ENCODE data around the gene NDST3.

The NDST3 gene

GRCh38 chr4:117996891-117997290 is 37.4 kb upstream of the NDST3 start:
- Histone ChIP-seq H3K79me2 (ENCODE audit: insufficient read depth, low read length) (no peaks in the 10 kb centered on the region), H3K27ac (ENCODE audit: low read length) (no peak overlapping the region), H3K4me3 (ENCODE audit: low read depth in 1 of 2, low read length in 2 of 2) (no peak overlapping the region), H3K4me2 (ENCODE audit: insufficient read depth, low read length) (no peak overlapping the region), H3K36me3 (ENCODE audit: insufficient read depth, low read length) (no peaks in the 10 kb centered on the region), H3K27me3 (ENCODE audit: insufficient read depth, low read length, poor library complexity) (no peaks in the 10 kb centered on the region), H3K4me1 (ENCODE audit: insufficient read depth, low read length) (no peaks in the 10 kb centered on the region), H4K20me1 (ENCODE audit: insufficient read depth, low read length) (no peaks in the 10 kb centered on the region), H2AFZ (ENCODE audit: low read depth, low read length) (no peak overlapping the region), H3K9ac (ENCODE audit: low read depth, low read length) (no peak overlapping the region), H3K9me3 (ENCODE audit: insufficient read depth, low read length, severe bottlenecking) (no peaks in the 10 kb centered on the region)
- ATAC-seq (ENCODE audit: insufficient read depth, low read depth) (no peak), DNase-seq (no peak)
- no peak for TF ChIP-seq CTCF (IDR thresholded peaks at IDR 0.05; ENCODE audit: borderline replicate concordance, extremely low read depth, low read length, poor library complexity, severe bottlenecking)
- TF ChIP-seq EZH2 (IDR thresholded peaks at IDR 0.05; ENCODE audit: borderline replicate concordance, low read depth, low read length, severe bottlenecking) = no peak

- Histone ChIP-seq H3K27me3 (ENCODE audit: insufficient read depth, low read length, poor library complexity) (no peaks in the 10 kb centered on the region), H3K4me3 (ENCODE audit: low read depth in 1 of 2, low read length in 2 of 2) (no peak overlapping the region), H3K27ac (ENCODE audit: low read length) (no peak overlapping the region), H3K4me1 (ENCODE audit: insufficient read depth, low read length) (no peaks in the 10 kb centered on the region), H2AFZ (ENCODE audit: low read depth, low read length) (no peak overlapping the region), H3K9me3 (ENCODE audit: insufficient read depth, low read length, severe bottlenecking) (no peaks in the 10 kb centered on the region), H3K9ac (ENCODE audit: low read depth, low read length) (no peak overlapping the region), H3K4me2 (ENCODE audit: insufficient read depth, low read length) (no peak overlapping the region), H4K20me1 (ENCODE audit: insufficient read depth, low read length) (no peaks in the 10 kb centered on the region), H3K79me2 (ENCODE audit: insufficient read depth, low read length) (no peaks in the 10 kb centered on the region), H3K36me3 (ENCODE audit: insufficient read depth, low read length) (no peaks in the 10 kb centered on the region)
- DNase-seq (no peak), ATAC-seq (ENCODE audit: insufficient read depth, low read depth) (no peak; the same call in 2 of the 3 replicates)
- TF ChIP-seq CTCF (IDR thresholded peaks at IDR 0.05; ENCODE audit: borderline replicate concordance, extremely low read depth, low read length, poor library complexity, severe bottlenecking) = no peak
- no peak for TF ChIP-seq EZH2 (IDR thresholded peaks at IDR 0.05; ENCODE audit: borderline replicate concordance, low read depth, low read length, severe bottlenecking)
Observed at GRCh38 chr4:118004088-118004487, 30.2 kb upstream of the NDST3 start.

- Histone ChIP-seq H4K20me1 (ENCODE audit: insufficient read depth, low read length) (no peaks in the 10 kb centered on the region), H3K79me2 (ENCODE audit: insufficient read depth, low read length) (no peaks in the 10 kb centered on the region), H2AFZ (ENCODE audit: low read depth, low read length) (no peak overlapping the region), H3K4me3 (ENCODE audit: low read depth in 1 of 2, low read length in 2 of 2) (no peak overlapping the region), H3K36me3 (ENCODE audit: insufficient read depth, low read length) (no peaks in the 10 kb centered on the region), H3K9me3 (ENCODE audit: insufficient read depth, low read length, severe bottlenecking) (no peaks in the 10 kb centered on the region), H3K9ac (ENCODE audit: low read depth, low read length) (no peak overlapping the region), H3K4me2 (ENCODE audit: insufficient read depth, low read length) (no peak overlapping the region), H3K27me3 (ENCODE audit: insufficient read depth, low read length, poor library complexity) (no peaks in the 10 kb centered on the region), H3K4me1 (ENCODE audit: insufficient read depth, low read length) (no peaks in the 10 kb centered on the region), H3K27ac (ENCODE audit: low read length) (no peak overlapping the region)
- TF ChIP-seq EZH2 (IDR thresholded peaks at IDR 0.05; ENCODE audit: borderline replicate concordance, low read depth, low read length, severe bottlenecking) = no peak
- TF ChIP-seq CTCF (IDR thresholded peaks at IDR 0.05; ENCODE audit: borderline replicate concordance, extremely low read depth, low read length, poor library complexity, severe bottlenecking) = peak; percentile 36
- ATAC-seq (ENCODE audit: insufficient read depth, low read depth) = peak; percentile 52; the same call in 1 of the 3 replicates
- no peak for DNase-seq
Observed at GRCh38 chr4:118005883-118006282, 28.4 kb upstream of the NDST3 start.

GRCh38 chr4:118012142-118012541 is 22.1 kb upstream of the NDST3 start:
- no peak overlapping the region for H3K4me3 ChIP-seq (ENCODE audit: low read depth in 1 of 2, low read length in 2 of 2)
- no peaks in the 10 kb centered on the region for H3K4me1 ChIP-seq (ENCODE audit: insufficient read depth, low read length)
- H3K79me2 ChIP-seq (ENCODE audit: insufficient read depth, low read length) = no peaks in the 10 kb centered on the region
- ATAC-seq (ENCODE audit: insufficient read depth, low read depth) (no peak), DNase-seq (no peak)
- no peak overlapping the region for H3K9ac ChIP-seq (ENCODE audit: low read depth, low read length)
- no peaks in the 10 kb centered on the region for H4K20me1 ChIP-seq (ENCODE audit: insufficient read depth, low read length)
- TF ChIP-seq CTCF (IDR thresholded peaks at IDR 0.05; ENCODE audit: borderline replicate concordance, extremely low read depth, low read length, poor library complexity, severe bottlenecking) = peak; percentile 43
- TF ChIP-seq EZH2 (IDR thresholded peaks at IDR 0.05; ENCODE audit: borderline replicate concordance, low read depth, low read length, severe bottlenecking) = no peak
- no peak overlapping the region for H3K27ac ChIP-seq (ENCODE audit: low read length)
- H3K27me3 ChIP-seq (ENCODE audit: insufficient read depth, low read length, poor library complexity) = no peaks in the 10 kb centered on the region
- no peak overlapping the region for H2AFZ ChIP-seq (ENCODE audit: low read depth, low read length)
- H3K4me2 ChIP-seq (ENCODE audit: insufficient read depth, low read length) = no peak overlapping the region
- H3K36me3 ChIP-seq (ENCODE audit: insufficient read depth, low read length) = no peaks in the 10 kb centered on the region
- H3K9me3 ChIP-seq (ENCODE audit: insufficient read depth, low read length, severe bottlenecking) = no peaks in the 10 kb centered on the region

All from DND-41 (cell line).